K562 (cell line): ENCODE data around the gene SEC24B. TPM values are rescaled to one million over a fixed set of nuclear protein-coding genes. Genes with fewer than 3 reads are reported as not detected.

ENCODE experiments used
- ATAC-seq: fragments of 200-7000 bp; cut with Tn5 transposase; 3 replicates; pipeline ENCODE4 v1.9.1; 2020; ENCODE audit warnings: moderate library complexity
- BruUV-seq: library from RNA; stranded (reverse); fragments of 400-500 nt; replicated peaks from 2 replicates; lab custom pipeline; 2021; lab: Mats Ljungman, UMichigan
- CTCF ChIA-PET: fragments of 300-600 bp; formaldehyde crosslinking; extraction: SDS; loops from one replicate; lab custom pipeline; 2021; ENCODE audit warnings: low intra/inter-chr PET ratio; lab: Yijun Ruan, JAX
- POLR2A ChIA-PET: fragments of 300-600, 350-650 bp; sonication (Branson Sonifier 250); formaldehyde crosslinking; extraction: SDS; loops from one replicate; lab custom pipeline; 2021; ENCODE audit warnings: antibody characterized with exemption, inconsistent platforms; lab: Yijun Ruan, JAX
- DNase-seq, 4 experiments: peaks; one replicate each; pipeline versions ENCODE4 v3.0.0 to v3.0.0-alpha.2; 2011 to 2018; ENCODE audit warnings: low spot score in 3 of 4, mixed read lengths in 3 of 4; ENCODE audit errors: extremely low read depth in 1 of 4
- FAIRE-seq: peaks from 2 replicates; lab custom pipeline; 2011; peaks lifted over from hg19 to GRCh38; lab: Jason Lieb, UNC
- H2AFZ ChIP-seq: 2 replicates; pipeline ENCODE4 v1.6.0; 2011; ENCODE audit warnings: low read depth, low read length, control low read depth, inconsistent platforms
- H3K27ac ChIP-seq: fragments of 200-600 bp; 3 replicates; pipeline ENCODE4 v1.8.0; 2011; ENCODE audit warnings: low read depth, mild to moderate bottlenecking, control low read depth, inconsistent platforms, low read length, moderate library complexity, mixed read lengths; ENCODE audit errors: extremely low read depth
- H3K27me3 ChIP-seq, 2 experiments: fragments of 300-600 bp in 1 of 2; 2 replicates in 1 of 2; 3 replicates in 1 of 2; pipeline versions ENCODE4 v1.6.0 to v1.8.0; 2011; ENCODE audit warnings: inconsistent platforms in 2 of 2, low read length in 2 of 2, mild to moderate bottlenecking in 1 of 2, mixed read lengths in 1 of 2, moderate library complexity in 1 of 2; ENCODE audit not compliant: control insufficient read depth in 2 of 2, insufficient read depth in 2 of 2
- H3K36me3 ChIP-seq: fragments of 300-600 bp; 3 replicates; pipeline ENCODE4 v1.8.0; 2011; ENCODE audit warnings: mild to moderate bottlenecking, low read length, inconsistent platforms; ENCODE audit not compliant: control insufficient read depth, insufficient read depth
- H3K4me1 ChIP-seq, 2 experiments: fragments of 200-600 bp in 1 of 2; replicated peaks in 1 of 2; 2 replicates in 1 of 2; 3 replicates in 1 of 2; pipeline versions ENCODE4 v1.5.1 to v1.8.0; 2011; ENCODE audit warnings: inconsistent platforms in 2 of 2, low read length in 2 of 2, mild to moderate bottlenecking in 1 of 2, mixed read lengths in 1 of 2, moderate library complexity in 1 of 2; ENCODE audit not compliant: control insufficient read depth in 2 of 2, insufficient read depth in 2 of 2
- H3K4me2 ChIP-seq: 2 replicates; pipeline ENCODE4 v1.6.1; 2011; ENCODE audit warnings: low read length, control low read depth, inconsistent platforms, mixed read lengths; ENCODE audit not compliant: insufficient read depth
- H3K4me3 ChIP-seq: fragments of 200-600 bp; sonication (generic), shearing (Covaris generic); 2 replicates; pipeline ENCODE4 v1.5.1; 2016; ENCODE audit warnings: control low read depth, inconsistent platforms
- H3K79me2 ChIP-seq: fragments of 200-600 bp; 3 replicates; pipeline ENCODE4 v1.8.0; 2011; ENCODE audit warnings: low read length, inconsistent platforms; ENCODE audit not compliant: control insufficient read depth, insufficient read depth
- H3K9ac ChIP-seq, 2 experiments: 2 replicates each; pipeline versions ENCODE4 v1.6.0 to v1.6.1; 2011; ENCODE audit warnings: low read depth in 2 of 2, low read length in 2 of 2, control low read depth in 1 of 2, inconsistent platforms in 1 of 2, mild to moderate bottlenecking in 1 of 2, mixed read lengths in 1 of 2; ENCODE audit not compliant: insufficient read depth in 1 of 2
- H3K9me1 ChIP-seq: one replicate; pipeline ENCODE4 v1.6.0; 2011; ENCODE audit warnings: inconsistent platforms, mild to moderate bottlenecking, low read length, moderate library complexity; ENCODE audit not compliant: control insufficient read depth, insufficient read depth
- H3K9me3 ChIP-seq: replicated peaks from 2 replicates; pipeline ENCODE4 v1.5.1; 2011; ENCODE audit warnings: low read depth, low read length, inconsistent platforms; ENCODE audit not compliant: control insufficient read depth, insufficient read depth
- H4K20me1 ChIP-seq: replicated peaks from 2 replicates; pipeline ENCODE4 v1.6.1; 2011; ENCODE audit warnings: low read length, inconsistent platforms, mixed read lengths; ENCODE audit not compliant: control insufficient read depth, insufficient read depth
- CEBPB ChIP-seq: fragments of 450-650 bp; IDR thresholded peaks from 2 replicates; pipeline ENCODE4 v1.6.1; 2016; ENCODE audit warnings: missing genetic modification characterization, missing compliant biosample characterization
- ETV6 ChIP-seq, 3 experiments: fragments of 150-350 bp in 1 of 3; sonication (generic) in 1 of 3; formaldehyde crosslinking in 1 of 3; IDR thresholded peaks; 2 replicates each; pipeline versions ENCODE4 v1.6.1 to v1.8.0; 2014 to 2022; ENCODE audit warnings: borderline replicate concordance in 2 of 3, low read depth in 2 of 3, antibody characterized with exemption in 1 of 3, low read length in 1 of 3, mild to moderate bottlenecking in 1 of 3, missing genetic modification reagents in 1 of 3
- RHOXF2B ChIP-seq: fragments of 250-450 bp; sonication (Bioruptor Pico); conservative IDR thresholded peaks from 2 replicates; pipeline ENCODE4 v1.5.1; 2021
- ZBTB9 ChIP-seq: fragments of 450-650 bp; formaldehyde crosslinking; IDR thresholded peaks from 2 replicates; pipeline ENCODE4 v1.4.0; 2020; ENCODE audit warnings: mild to moderate bottlenecking, moderate library complexity
- ZZZ3 ChIP-seq: fragments of 450-650 bp; IDR thresholded peaks from 2 replicates; pipeline ENCODE4 v1.6.1; 2016; ENCODE audit warnings: antibody characterized with exemption, mild to moderate bottlenecking, moderate library complexity
- WGBS: fragments of 100-300 bp; shearing (Covaris generic); methylation state at CpG from one replicate; pipeline ENCODE4 v1.1.6; 2016; ENCODE audit warnings: low coverage, mixed read lengths; ENCODE audit not compliant: insufficient coverage; ENCODE audit errors: missing lambda C conversion rate; 5-methylcytosine and 5-hydroxymethylcytosine counted together
- in situ Hi-C: fragments of 300-500 bp; cut with MboI; formaldehyde crosslinking; loops from 4 replicates; pipeline ENCODE4 v1.15.0; 2018; ENCODE audit warnings: inconsistent platforms, mixed read lengths
- intact Hi-C: fragments of 100-400 bp; cut with micrococcal nuclease; formaldehyde crosslinking; loops from 2 replicates; pipeline ENCODE4 v1.14.2; 2022
- polyA plus RNA-seq, 8 experiments: library from polyadenylated mRNA; depleted of rRNA in 4 of 8; stranded (reverse) in 5 of 8; unstranded in 3 of 8; fragments of >200 nt; fragmentation: Nextera tagmentation in 2 of 8; fragmentation: Illumina TruSeq in 1 of 8; extraction: Ambion mirVana in 2 of 8; extraction: Trizol in 1 of 8; gene quantifications; 2 replicates each; pipeline versions ENCODE4 v1.2.1 to v1.2.3, GENCODE V29; 2011 to 2014; ENCODE audit warnings: inconsistent platforms in 1 of 8, missing spikeins in 1 of 8
- total RNA-seq, 7 experiments: library from RNA; depleted of rRNA in 6 of 7; stranded (reverse); fragments of >200 nt in 6 of 7; fragmentation: Illumina TruSeq in 2 of 7; extraction: Trizol in 2 of 7; gene quantifications; 2 replicates each; pipeline versions ENCODE4 v1.2.1 to v1.2.3, GENCODE V29; 2011 to 2021; ENCODE audit warnings: low replicate concordance in 1 of 7

Gene SEC24B
- total and polyA plus RNA-seq, 9 of the 15 experiments (the other 6 are each of a cell fraction or from before 2014, with no cell fraction given): 6.3 to 46.4 (median 17.1) TPM

- no peak for TF ChIP-seq ETV6 (IDR thresholded peaks at IDR 0.05; ENCODE audit: borderline replicate concordance in 1 of 2, low read depth in 2 of 2, low read length in 1 of 2)
- no peak for TF ChIP-seq ETV6 (CRISPR knock-in tag; IDR thresholded peaks at IDR 0.05; ENCODE audit: borderline replicate concordance)
- no peak for TF ChIP-seq ZBTB9
- no peak for TF ChIP-seq ZZZ3
These were observed 674 bp downstream of the SEC24B start (continued) for GRCh38 chr4:109434007-109434971.

- WGBS: 46% methylated on average over 3 of the region's 3 CpGs
- no peak overlapping the region for H2AFZ ChIP-seq
- peaks cover 8 to 9% of the 10 kb centered on the region in 2 experiments; a peak in 4 of 5 replicates for H3K4me1 ChIP-seq
- no peaks in the 10 kb centered on the region for H3K27me3 ChIP-seq
- BruUV-seq: no TSS peak
- no peaks in the 10 kb centered on the region for H3K9me1 ChIP-seq
- FAIRE-seq (peak; percentile 29), ATAC-seq (no peak), DNase-seq (no peak)
- 0 out of 2 replicates have a peak overlapping the region, but pooled peaks have one; percentile 74 for H3K4me3 ChIP-seq
- CTCF ChIA-PET: no interaction called here
- H3K4me2 ChIP-seq: peak overlapping the region; percentile 40
- intact Hi-C loops (no loop called here), in situ Hi-C loops (loop anchor here (10.0 kb wide), 1 partner anchor 399 kb away; no protein-coding TSS in a partner anchor)
- H3K79me2 ChIP-seq: peaks cover 72% of the 10 kb centered on the region
- H4K20me1 ChIP-seq: peaks cover 15% of the 10 kb centered on the region
- H3K36me3 ChIP-seq: 0 out of 3 replicates have a peak, but pooled peaks cover 2% of the 10 kb centered on the region
- H3K27ac ChIP-seq: no peak overlapping the region
- H3K9me3 ChIP-seq: no peaks in the 10 kb centered on the region
- POLR2A ChIA-PET: no interaction called here
- no peak for TF ChIP-seq RHOXF2B (CRISPR knock-in tag)
- TF ChIP-seq CEBPB (tag): peak; percentile 64
- H3K9ac ChIP-seq: peak overlapping the region; percentile 29 to 33; a peak in 2 of 4 replicates
These were observed 2.0 kb downstream of the SEC24B start for GRCh38 chr4:109435635-109436034.
